ENCODE data around the gene GPC6. TPM values are rescaled to one million over a fixed set of nuclear protein-coding genes. Genes with fewer than 3 reads are reported as not detected.

GPC6 gene
- total RNA-seq, 4 donors from 2014 or later = 6.7 to 67.2 (median 11.1) TPM

DNA sequence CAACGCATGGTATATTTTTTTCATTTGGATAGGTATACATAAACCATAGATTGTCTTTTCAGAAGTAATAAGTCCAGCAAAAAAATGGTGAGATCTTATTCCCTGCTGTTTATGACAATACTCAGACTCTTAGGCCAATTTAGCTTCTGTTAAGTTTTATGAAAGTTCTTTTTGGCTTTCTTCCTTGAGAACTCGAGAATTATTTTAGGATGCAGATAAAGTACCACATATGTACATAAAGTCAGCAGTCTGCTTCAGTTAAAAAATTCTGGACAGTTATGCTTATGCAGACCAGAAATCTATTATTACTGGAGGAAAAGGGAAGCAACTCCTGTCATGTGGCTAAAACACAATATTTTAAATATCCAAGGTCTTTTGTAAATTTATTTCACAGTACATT lies 422.9 kb downstream of the GPC6 start:
- no peaks in the 10 kb centered on the region for H3K9me3 ChIP-seq
- no peak for TF ChIP-seq POLR2A (IDR thresholded peaks at IDR 0.05)
- TF ChIP-seq, protein P1, sequence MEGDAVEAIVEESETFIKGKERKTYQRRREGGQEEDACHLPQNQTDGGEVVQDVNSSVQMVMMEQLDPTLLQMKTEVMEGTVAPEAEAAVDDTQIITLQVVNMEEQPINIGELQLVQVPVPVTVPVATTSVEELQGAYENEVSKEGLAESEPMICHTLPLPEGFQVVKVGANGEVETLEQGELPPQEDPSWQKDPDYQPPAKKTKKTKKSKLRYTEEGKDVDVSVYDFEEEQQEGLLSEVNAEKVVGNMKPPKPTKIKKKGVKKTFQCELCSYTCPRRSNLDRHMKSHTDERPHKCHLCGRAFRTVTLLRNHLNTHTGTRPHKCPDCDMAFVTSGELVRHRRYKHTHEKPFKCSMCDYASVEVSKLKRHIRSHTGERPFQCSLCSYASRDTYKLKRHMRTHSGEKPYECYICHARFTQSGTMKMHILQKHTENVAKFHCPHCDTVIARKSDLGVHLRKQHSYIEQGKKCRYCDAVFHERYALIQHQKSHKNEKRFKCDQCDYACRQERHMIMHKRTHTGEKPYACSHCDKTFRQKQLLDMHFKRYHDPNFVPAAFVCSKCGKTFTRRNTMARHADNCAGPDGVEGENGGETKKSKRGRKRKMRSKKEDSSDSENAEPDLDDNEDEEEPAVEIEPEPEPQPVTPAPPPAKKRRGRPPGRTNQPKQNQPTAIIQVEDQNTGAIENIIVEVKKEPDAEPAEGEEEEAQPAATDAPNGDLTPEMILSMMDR (IDR thresholded peaks at IDR 0.05) = no peak
- H3K36me3 ChIP-seq = no peaks in the 10 kb centered on the region
- no peaks in the 10 kb centered on the region for H3K4me1 ChIP-seq
- no peaks in the 10 kb centered on the region for H3K27me3 ChIP-seq
- H3K4me3 ChIP-seq = no peak overlapping the region
- H3K27ac ChIP-seq = no peak overlapping the region
- intact Hi-C loops (cut with DNase I; ENCODE audit: low total_unique reads) = no loop called here
- no peak for DNase-seq

- H3K36me3 ChIP-seq = no peaks in the 10 kb centered on the region
- DNase-seq = no peak
- H3K9me3 ChIP-seq = no peaks in the 10 kb centered on the region
- no peak for TF ChIP-seq POLR2A (IDR thresholded peaks at IDR 0.05)
- TF ChIP-seq, protein P1 (IDR thresholded peaks at IDR 0.05) = no peak
- H3K27me3 ChIP-seq = no peaks in the 10 kb centered on the region
- no peaks in the 10 kb centered on the region for H3K4me1 ChIP-seq
- H3K27ac ChIP-seq = no peak overlapping the region
- intact Hi-C loops (cut with DNase I; ENCODE audit: low total_unique reads) = no loop called here
- H3K4me3 ChIP-seq = no peak overlapping the region
These were observed 427.2 kb downstream of the GPC6 start for GRCh38 chr13:93653776-93654175.

GRCh38 chr13:93655154-93655553 lies 428.5 kb downstream of the GPC6 start:
- intact Hi-C loops (cut with DNase I; ENCODE audit: low total_unique reads) = no loop called here
- DNase-seq = no peak
- Histone ChIP-seq H3K27me3 (no peaks in the 10 kb centered on the region), H3K9me3 (no peaks in the 10 kb centered on the region), H3K27ac (no peak overlapping the region), H3K36me3 (no peaks in the 10 kb centered on the region), H3K4me1 (no peaks in the 10 kb centered on the region), H3K4me3 (no peak overlapping the region)
- TF ChIP-seq, protein P1 (IDR thresholded peaks at IDR 0.05) = no peak

GRCh38 chr13:93660391-93661063 lies 433.9 kb downstream of the GPC6 start:
- intact Hi-C loops (cut with DNase I; ENCODE audit: low total_unique reads) = no loop called here
- H3K27ac ChIP-seq = no peak overlapping the region
- no peak for DNase-seq
- H3K4me3 ChIP-seq = no peak overlapping the region
- TF ChIP-seq POLR2A (IDR thresholded peaks at IDR 0.05) = no peak
- TF ChIP-seq, protein P1 (IDR thresholded peaks at IDR 0.05) = no peak
- H3K9me3 ChIP-seq = no peaks in the 10 kb centered on the region
- H3K4me1 ChIP-seq = no peaks in the 10 kb centered on the region
- H3K36me3 ChIP-seq = no peaks in the 10 kb centered on the region
- H3K27me3 ChIP-seq = no peaks in the 10 kb centered on the region

DNA sequence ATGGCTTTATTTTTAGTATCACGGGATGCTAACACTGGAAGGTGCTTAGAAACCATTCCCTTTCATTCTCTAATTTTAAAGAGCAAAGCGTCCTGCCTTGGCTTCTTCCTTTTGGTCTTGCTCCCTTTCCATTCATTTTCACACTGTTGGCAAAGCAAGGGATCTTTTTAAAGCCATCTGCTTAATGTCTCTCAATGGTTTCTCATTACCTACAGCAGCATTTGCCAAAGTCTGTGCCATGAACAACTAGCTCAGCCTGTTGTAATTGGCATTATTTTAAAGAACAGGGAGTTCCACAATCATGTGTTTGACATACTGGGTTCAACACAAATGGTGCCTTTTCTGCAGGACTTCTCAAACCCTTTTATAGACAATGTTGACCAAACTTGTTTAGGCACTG lies 444.3 kb downstream of the GPC6 start:
- Histone ChIP-seq H3K4me3 (no peak overlapping the region), H3K36me3 (no peaks in the 10 kb centered on the region), H3K27me3 (no peaks in the 10 kb centered on the region), H3K27ac (no peak overlapping the region), H3K4me1 (no peaks in the 10 kb centered on the region), H3K9me3 (no peaks in the 10 kb centered on the region)
- intact Hi-C loops (cut with DNase I; ENCODE audit: low total_unique reads) = no loop called here
- no peak for DNase-seq
- TF ChIP-seq POLR2A (IDR thresholded peaks at IDR 0.05) = no peak
- TF ChIP-seq, protein P1 (IDR thresholded peaks at IDR 0.05) = no peak

Measured in uterus (tissue), 4 donors.